Left renal cortex interstitium (tissue), 4 donors: ENCODE data around the gene TMC1. TPM values are rescaled to one million over a fixed set of nuclear protein-coding genes. Genes with fewer than 3 reads are reported as not detected.
A peak's percentile ranks its signal among the peaks of the same experiment; 100 is the strongest.

Experiments used
- DNase-seq, 4 donors: peaks; one replicate each; pipeline ENCODE4 v3.0.0-alpha.2; 2013; ENCODE audit warnings: low read depth in 4 of 4, low spot score in 2 of 4, missing footprints in 1 of 4
- polyA plus RNA-seq, 4 donors: library from polyadenylated mRNA; unstranded; fragments of 120-200 nt; gene quantifications; one replicate each; pipeline ENCODE4 v1.2.1, GENCODE V29; 2013; ENCODE audit not compliant: insufficient read length in 4 of 4

The TMC1 gene
- polyA plus RNA-seq, 4 donors = 0.86 to 1.2 (median 0.97) TPM

- no peak for DNase-seq
These were observed 213.2 kb downstream of the TMC1 start for GRCh38 chr9:72734631-72735030.

- no peak for DNase-seq
These were observed 222.4 kb downstream of the TMC1 start for GRCh38 chr9:72743836-72744235.

- peak in 1 of 4 donors; percentile 2 for DNase-seq
These were observed 227.9 kb downstream of the TMC1 start for GRCh38 chr9:72749276-72749675.

GRCh38 chr9:72751541-72751940, 230.1 kb downstream of the TMC1 start:
- no peak for DNase-seq

- peak in 1 of 4 donors; percentile 2 for DNase-seq
These were observed 232.0 kb downstream of the TMC1 start for GRCh38 chr9:72753266-72753893.

GRCh38 chr9:72755836-72756235, 234.4 kb downstream of the TMC1 start:
- DNase-seq = no peak

GRCh38 chr9:72758944-72759343, 237.5 kb downstream of the TMC1 start:
- DNase-seq = no peak

- no peak for DNase-seq
These were observed 241.6 kb downstream of the TMC1 start for GRCh38 chr9:72763022-72763421.

GRCh38 chr9:72769546-72769945, 248.1 kb downstream of the TMC1 start:
- DNase-seq = no peak

GRCh38 chr9:72772661-72773060, 251.3 kb downstream of the TMC1 start:
- DNase-seq = no peak

GRCh38 chr9:72773570-72773969, 252.2 kb downstream of the TMC1 start:
- DNase-seq = no peak

GRCh38 chr9:72775570-72775969, 254.2 kb downstream of the TMC1 start:
- no peak for DNase-seq

- DNase-seq = no peak
These were observed 258.2 kb downstream of the TMC1 start for GRCh38 chr9:72779614-72780013.

GRCh38 chr9:72786948-72787347, 265.5 kb downstream of the TMC1 start:
- no peak for DNase-seq

- no peak for DNase-seq
These were observed 267.7 kb downstream of the TMC1 start for GRCh38 chr9:72788966-72789735.

- DNase-seq = no peak
These were observed 268.5 kb downstream of the TMC1 start for GRCh38 chr9:72789885-72790284.

- no peak for DNase-seq
These were observed 269.6 kb downstream of the TMC1 start for GRCh38 chr9:72790989-72791388.

- no peak for DNase-seq
These were observed 270.0 kb downstream of the TMC1 start for GRCh38 chr9:72791436-72791835.

- DNase-seq = no peak
These were observed 273.5 kb downstream of the TMC1 start for GRCh38 chr9:72794946-72795345.

GRCh38 chr9:72800328-72800994, 279.1 kb downstream of the TMC1 start:
- DNase-seq = no peak

- no peak for DNase-seq
These were observed 283.8 kb downstream of the TMC1 start for GRCh38 chr9:72805238-72805637.
